NCI-H526 treated with DMSO at 0.1 percent for 48 hours (cell line): ENCODE results near the gene ZNF331.
A peak's percentile ranks its signal among the peaks of the same experiment; 100 is the strongest.
"Not testable (repeated sequence)": the region's sequence is repeated elsewhere in the genome, so short reads cannot be mapped to it uniquely, and the experiment has no call there.

Source experiments
- DNase-seq: peaks from one replicate; lab custom pipeline; 2025; lab: John Stamatoyannopoulos, UW

The ZNF331 gene

GRCh38 chr19:53537521-53538377, at the start of gene ZNF331:
TSS of gene ZNF331 (plus strand) at chr19:53538145. CDS start at chr19:53569377, 31,232 bp downstream.
- peak; percentile 84 for DNase-seq

- DNase-seq, result no peak
Measured at GRCh38 chr19:53492153-53492552, 45.8 kb upstream of the ZNF331 start.

- DNase-seq, result not testable (repeated sequence)
Measured at GRCh38 chr19:53497311-53498023, 40.5 kb upstream of the ZNF331 start.

GRCh38 chr19:53498024-53498395, 39.9 kb upstream of the ZNF331 start:
- DNase-seq, result not testable (repeated sequence)

- DNase-seq, result not testable (repeated sequence)
Measured at GRCh38 chr19:53503151-53503550, 34.8 kb upstream of the ZNF331 start.

GRCh38 chr19:53503671-53504364, 34.1 kb upstream of the ZNF331 start:
- not testable (repeated sequence) for DNase-seq

- DNase-seq, result peak; percentile 23
Measured at GRCh38 chr19:53504365-53504703, 33.6 kb upstream of the ZNF331 start.

GRCh38 chr19:53504885-53505284, 33.1 kb upstream of the ZNF331 start:
- DNase-seq, result no peak

GRCh38 chr19:53506728-53507127, 31.2 kb upstream of the ZNF331 start:
- no peak for DNase-seq

- no peak for DNase-seq
Measured at GRCh38 chr19:53507523-53508442, 30.2 kb upstream of the ZNF331 start.

GRCh38 chr19:53509443-53509842, 28.5 kb upstream of the ZNF331 start:
- DNase-seq, result no peak

- no peak for DNase-seq
Measured at GRCh38 chr19:53509845-53510244, 28.1 kb upstream of the ZNF331 start.

- DNase-seq, result no peak
Measured at GRCh38 chr19:53511357-53511756, 26.6 kb upstream of the ZNF331 start.

GRCh38 chr19:53511933-53512374, 26.0 kb upstream of the ZNF331 start:
- peak; percentile 64 for DNase-seq

- not testable (repeated sequence) for DNase-seq
Measured at GRCh38 chr19:53515047-53515446, 22.9 kb upstream of the ZNF331 start.

GRCh38 chr19:53517114-53517741, 20.7 kb upstream of the ZNF331 start:
- DNase-seq, result no peak

- DNase-seq, result no peak
Measured at GRCh38 chr19:53518121-53518520, 19.8 kb upstream of the ZNF331 start.

- no peak for DNase-seq
Measured at GRCh38 chr19:53518716-53519115, 19.2 kb upstream of the ZNF331 start.

GRCh38 chr19:53519446-53519845, 18.5 kb upstream of the ZNF331 start:
- no peak for DNase-seq

GRCh38 chr19:53520163-53520546, 17.8 kb upstream of the ZNF331 start:
- DNase-seq, result no peak
